H7 (cell line): ENCODE data around the gene GPR108. TPM values are rescaled to one million over a fixed set of nuclear protein-coding genes. Genes with fewer than 3 reads are reported as not detected.
"Not testable (repeated sequence)": the region's sequence is repeated elsewhere in the genome, so short reads cannot be mapped to it uniquely, and the experiment has no call there.

Experiments used
- DNase-seq: peaks from one replicate; pipeline ENCODE4 v3.0.0; 2012
- H3K27me3 ChIP-seq: 2 replicates; pipeline ENCODE4 v1.6.0; 2011; ENCODE audit warnings: mild to moderate bottlenecking, low read length; ENCODE audit not compliant: control insufficient read depth, insufficient read depth
- H3K36me3 ChIP-seq: replicated peaks from 2 replicates; pipeline ENCODE4 v1.5.1; 2011; ENCODE audit warnings: low read length; ENCODE audit not compliant: control insufficient read depth, insufficient read depth
- H3K4me3 ChIP-seq: 2 replicates; pipeline ENCODE4 v1.5.1; 2011; ENCODE audit warnings: low read depth, mild to moderate bottlenecking, control low read depth, low read length, moderate library complexity; ENCODE audit not compliant: insufficient read depth
- total RNA-seq: library from RNA; depleted of rRNA; stranded (reverse); fragments of >200 nt; shearing (Covaris generic); gene quantifications from 2 replicates; pipeline ENCODE4 v1.2.3, GENCODE V29; 2014; rRNA removed

The GPR108 gene
- 60.7 and 61.7 TPM in 2 replicates for total RNA-seq

GRCh38 chr19:6737284-6737872, at the start of gene GPR108:
Gene GPR108, minus strand, starts transcription at chr19:6737580. Its CDS starts 4 bp downstream, at chr19:6737576.
- H3K27me3 ChIP-seq: no peaks in the 10 kb centered on the region
- H3K4me3 ChIP-seq: peak within 1 kb of the TSS; percentile 82
- peaks cover 2% of the 10 kb centered on the region for H3K36me3 ChIP-seq
- peak; percentile 100 for DNase-seq

- Histone ChIP-seq H3K27me3 (no peaks in the 10 kb centered on the region), H3K36me3 (no peaks in the 10 kb centered on the region)
- no peak for DNase-seq
Measured at GRCh38 chr19:6779206-6779605, 41.8 kb upstream of the GPR108 start.

GRCh38 chr19:6778386-6778785, 41.0 kb upstream of the GPR108 start:
- Histone ChIP-seq H3K4me3 (no peak overlapping the region), H3K36me3 (no peaks in the 10 kb centered on the region), H3K27me3 (no peaks in the 10 kb centered on the region)
- no peak for DNase-seq

More at GRCh38 chr19:6779206-6779605, 41.8 kb upstream of the GPR108 start:
- H3K4me3 ChIP-seq: no peak overlapping the region

GRCh38 chr19:6777434-6777833, 40.1 kb upstream of the GPR108 start:
- H3K4me3 ChIP-seq: no peak overlapping the region
- no peak for DNase-seq
- H3K27me3 ChIP-seq: no peaks in the 10 kb centered on the region
- no peaks in the 10 kb centered on the region for H3K36me3 ChIP-seq

GRCh38 chr19:6776999-6777398, 39.6 kb upstream of the GPR108 start:
- Histone ChIP-seq H3K4me3 (no peak overlapping the region), H3K27me3 (no peaks in the 10 kb centered on the region), H3K36me3 (no peaks in the 10 kb centered on the region)
- DNase-seq: no peak

GRCh38 chr19:6776045-6776444, 38.7 kb upstream of the GPR108 start:
- H3K36me3 ChIP-seq, H3K27me3 ChIP-seq, DNase-seq, H3K4me3 ChIP-seq: not testable (repeated sequence)

- DNase-seq: no peak
- H3K27me3 ChIP-seq: no peaks in the 10 kb centered on the region
- no peaks in the 10 kb centered on the region for H3K36me3 ChIP-seq
- H3K4me3 ChIP-seq: no peak overlapping the region
Measured at GRCh38 chr19:6774821-6775707, 37.7 kb upstream of the GPR108 start.

GRCh38 chr19:6773323-6773931, 36.0 kb upstream of the GPR108 start:
- no peak overlapping the region for H3K4me3 ChIP-seq
- DNase-seq: peak; percentile 76
- no peaks in the 10 kb centered on the region for H3K27me3 ChIP-seq
- H3K36me3 ChIP-seq: no peaks in the 10 kb centered on the region

- Histone ChIP-seq H3K36me3 (no peaks in the 10 kb centered on the region), H3K4me3 (no peak overlapping the region), H3K27me3 (no peaks in the 10 kb centered on the region)
- DNase-seq: no peak
Measured at GRCh38 chr19:6772866-6773322, 35.5 kb upstream of the GPR108 start.

GRCh38 chr19:6772028-6772865, 34.9 kb upstream of the GPR108 start, which contains the start of gene VAV1:
Gene VAV1, plus strand, starts transcription at chr19:6772708. Its CDS starts 100 bp downstream, at chr19:6772808.
- Histone ChIP-seq H3K4me3 (no peak within 1 kb of the TSS), H3K36me3 (no peaks in the 10 kb centered on the region)
- DNase-seq: peak; percentile 79

GRCh38 chr19:6771648-6772027, 34.3 kb upstream of the GPR108 start:
- not testable (repeated sequence) for H3K36me3 ChIP-seq, H3K27me3 ChIP-seq, H3K4me3 ChIP-seq, DNase-seq

More at GRCh38 chr19:6772028-6772865, 34.9 kb upstream of the GPR108 start, which contains the start of gene VAV1:
- H3K27me3 ChIP-seq: no peaks in the 10 kb centered on the region

- Histone ChIP-seq H3K4me3 (no peak overlapping the region), H3K36me3 (peaks cover 1% of the 10 kb centered on the region; the same call in 1 of the 2 replicates), H3K27me3 (no peaks in the 10 kb centered on the region)
- peak; percentile 79 for DNase-seq
Measured at GRCh38 chr19:6769006-6769619, 31.7 kb upstream of the GPR108 start.

GRCh38 chr19:6768236-6768785, 30.9 kb upstream of the GPR108 start:
- no peak for DNase-seq
- Histone ChIP-seq H3K27me3 (no peaks in the 10 kb centered on the region), H3K4me3 (peak overlapping the region; percentile 52), H3K36me3 (peaks cover 1% of the 10 kb centered on the region; the same call in 1 of the 2 replicates)
